Right lobe of liver (tissue), 4 donors: ENCODE data around the gene CERT1.

Experiments used
- POLR2A ChIP-seq: fragments of 450-650 bp; IDR thresholded peaks from one replicate; pipeline ENCODE4 v1.6.1; 2017; ENCODE audit warnings: antibody characterized with exemption, mild to moderate bottlenecking
- TF ChIP-seq, protein P1 (sequence below), 4 donors: fragments of 200-600 bp in 3 of 4; fragments of 450-650 bp in 1 of 4; IDR thresholded peaks; one replicate each; pipeline versions ENCODE4 v1.5.1 to v1.8.0; 2016 to 2022; ENCODE audit warnings: antibody characterized with exemption in 4 of 4, mild to moderate bottlenecking in 2 of 4
- donor health status: DM: no; HTN: no; CAD: no.
- donor health status: DM: no; HTN: no; CAD: no.
- donor health status: DM: no; HTN: yes; CAD: no.

DNA sequence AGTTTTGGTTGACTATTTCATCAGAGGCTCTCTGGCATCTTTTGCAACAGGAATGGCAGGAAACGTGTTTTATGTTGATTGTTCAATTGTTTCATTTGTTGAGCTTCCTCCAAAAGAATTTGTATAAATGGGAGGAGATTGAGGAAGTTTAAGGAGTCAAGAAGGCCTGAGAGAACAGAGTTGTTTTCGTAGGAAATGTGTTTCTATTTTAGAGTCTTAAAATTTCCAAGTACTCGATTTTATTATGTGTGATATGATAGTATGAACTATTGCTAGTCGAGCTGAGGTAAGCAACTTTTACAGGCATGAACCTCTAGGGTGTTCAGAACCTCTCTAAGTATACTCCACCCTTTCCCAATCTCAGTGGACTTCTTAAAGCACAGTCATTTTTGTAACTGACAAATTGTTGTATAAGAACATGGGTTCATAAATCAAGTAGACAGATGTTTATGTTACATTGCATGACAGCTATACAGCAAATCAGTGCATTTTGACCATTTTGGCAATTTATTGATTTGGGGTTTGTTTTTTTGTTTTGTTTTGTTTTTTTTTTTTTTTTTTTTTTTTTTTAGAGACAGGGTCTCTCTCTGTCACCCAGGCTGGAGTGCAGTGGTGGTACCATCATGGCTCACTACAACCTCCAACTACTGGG lies 47.7 kb upstream of the CERT1 start:
- TF ChIP-seq POLR2A, result no peak
- TF ChIP-seq, protein P1, sequence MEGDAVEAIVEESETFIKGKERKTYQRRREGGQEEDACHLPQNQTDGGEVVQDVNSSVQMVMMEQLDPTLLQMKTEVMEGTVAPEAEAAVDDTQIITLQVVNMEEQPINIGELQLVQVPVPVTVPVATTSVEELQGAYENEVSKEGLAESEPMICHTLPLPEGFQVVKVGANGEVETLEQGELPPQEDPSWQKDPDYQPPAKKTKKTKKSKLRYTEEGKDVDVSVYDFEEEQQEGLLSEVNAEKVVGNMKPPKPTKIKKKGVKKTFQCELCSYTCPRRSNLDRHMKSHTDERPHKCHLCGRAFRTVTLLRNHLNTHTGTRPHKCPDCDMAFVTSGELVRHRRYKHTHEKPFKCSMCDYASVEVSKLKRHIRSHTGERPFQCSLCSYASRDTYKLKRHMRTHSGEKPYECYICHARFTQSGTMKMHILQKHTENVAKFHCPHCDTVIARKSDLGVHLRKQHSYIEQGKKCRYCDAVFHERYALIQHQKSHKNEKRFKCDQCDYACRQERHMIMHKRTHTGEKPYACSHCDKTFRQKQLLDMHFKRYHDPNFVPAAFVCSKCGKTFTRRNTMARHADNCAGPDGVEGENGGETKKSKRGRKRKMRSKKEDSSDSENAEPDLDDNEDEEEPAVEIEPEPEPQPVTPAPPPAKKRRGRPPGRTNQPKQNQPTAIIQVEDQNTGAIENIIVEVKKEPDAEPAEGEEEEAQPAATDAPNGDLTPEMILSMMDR (IDR thresholded peaks at IDR 0.05), result no peak
